HepG2 (cell line): Measurements from ENCODE around the gene TMEM130. TPM values are rescaled to one million over a fixed set of nuclear protein-coding genes. Genes with fewer than 3 reads are reported as not detected.

Experiments
- ATAC-seq: fragments of 200-7000 bp; cut with Tn5 transposase; 3 replicates; pipeline ENCODE4 v1.9.1; 2020; ENCODE audit warnings: mild to moderate bottlenecking, moderate library complexity
- BruUV-seq: library from RNA; stranded (reverse); fragments of 400-500 nt; replicated peaks from 2 replicates; lab custom pipeline; 2021; lab: Mats Ljungman, UMichigan
- CTCF ChIA-PET: fragments of 300-600 bp; formaldehyde crosslinking; extraction: SDS; loops from one replicate; lab custom pipeline; 2021; ENCODE audit warnings: low total read pairs, inconsistent platforms, low intra/inter-chr PET ratio; lab: Yijun Ruan, JAX
- POLR2A ChIA-PET: fragments of 350-600 bp; sonication (Branson Sonifier 250); formaldehyde crosslinking; loops from one replicate; lab custom pipeline; 2020; ENCODE audit warnings: antibody characterized with exemption, inconsistent platforms; lab: Yijun Ruan, JAX
- DNase-seq: peaks from one replicate; pipeline ENCODE4 v3.0.0-alpha.2; 2015; ENCODE audit warnings: low spot score
- FAIRE-seq: peaks from 3 replicates; lab custom pipeline; 2011; peaks lifted over from hg19 to GRCh38; lab: Jason Lieb, UNC
- H2AFZ ChIP-seq: one replicate; pipeline ENCODE4 v1.6.1; 2011; ENCODE audit warnings: low read length, inconsistent platforms
- H3K27ac ChIP-seq: fragments of 300-600 bp; 3 replicates; pipeline ENCODE4 v1.8.0; 2011; ENCODE audit warnings: mixed run types, mild to moderate bottlenecking, mixed read lengths, low read length, inconsistent platforms; ENCODE audit not compliant: insufficient read depth; ENCODE audit errors: extremely low read length
- H3K27me3 ChIP-seq, 2 experiments: fragments of 200-600 bp in 1 of 2; 2 replicates in 1 of 2; 3 replicates in 1 of 2; pipeline versions ENCODE4 v1.6.0 to v1.8.0; 2011; ENCODE audit warnings: low read length in 2 of 2, mild to moderate bottlenecking in 2 of 2, moderate library complexity in 2 of 2, inconsistent platforms in 1 of 2; ENCODE audit not compliant: insufficient read depth in 2 of 2, control insufficient read depth in 1 of 2
- H3K36me3 ChIP-seq, 2 experiments: fragments of 200-600 bp in 1 of 2; replicated peaks in 1 of 2; 2 replicates in 1 of 2; 3 replicates in 1 of 2; pipeline versions ENCODE4 v1.5.1 to v1.8.0; 2011; ENCODE audit warnings: low read length in 2 of 2, inconsistent platforms in 1 of 2; ENCODE audit not compliant: insufficient read depth in 2 of 2, control insufficient read depth in 1 of 2
- H3K4me1 ChIP-seq: 2 replicates; pipeline ENCODE4 v1.5.1; 2012; ENCODE audit warnings: low read length, inconsistent platforms; ENCODE audit not compliant: insufficient read depth
- H3K4me2 ChIP-seq: 2 replicates; pipeline ENCODE4 v1.6.0; 2011; ENCODE audit warnings: low read depth, low read length, inconsistent platforms
- H3K4me3 ChIP-seq, 3 experiments: fragments of 200-600 bp in 1 of 3; sonication (generic), shearing (Covaris generic) in 1 of 3; replicated peaks in 1 of 3; 2 replicates each; pipeline ENCODE4 v1.5.1; 2011 to 2016; ENCODE audit warnings: low read length in 3 of 3, inconsistent platforms in 2 of 3, low read depth in 2 of 3, mild to moderate bottlenecking in 2 of 3, control low read depth in 1 of 3, mixed read lengths in 1 of 3; ENCODE audit not compliant: insufficient read depth in 1 of 3
- H3K79me2 ChIP-seq: one replicate; pipeline ENCODE4 v1.6.1; 2011; ENCODE audit warnings: low read length, inconsistent platforms; ENCODE audit not compliant: insufficient read depth
- H3K9ac ChIP-seq: 2 replicates; pipeline ENCODE4 v1.6.0; 2011; ENCODE audit warnings: mild to moderate bottlenecking, low read depth, low read length, inconsistent platforms; ENCODE audit not compliant: insufficient read depth
- H3K9me3 ChIP-seq: 2 replicates; pipeline ENCODE4 v1.5.1; 2012; ENCODE audit warnings: mild to moderate bottlenecking, low read length
- H4K20me1 ChIP-seq: 2 replicates; pipeline ENCODE4 v1.6.0; 2011; ENCODE audit warnings: inconsistent platforms, mild to moderate bottlenecking, low read length, moderate library complexity; ENCODE audit not compliant: insufficient read depth
- FOXK2 ChIP-seq: fragments of 450-650 bp; IDR thresholded peaks from 2 replicates; pipeline ENCODE4 v1.6.1; 2016
- KAT8 ChIP-seq: IDR thresholded peaks from 2 replicates; pipeline ENCODE4 v1.6.1; 2016; ENCODE audit warnings: missing genetic modification reagents, missing compliant biosample characterization
- NR3C1 ChIP-seq: sonication (generic); formaldehyde crosslinking; IDR thresholded peaks from 2 replicates; pipeline ENCODE4 v1.4.0; 2020; ENCODE audit warnings: missing genetic modification reagents
- PLRG1 ChIP-seq: fragments of 450-650 bp; conservative IDR thresholded peaks from 2 replicates; pipeline ENCODE4 v1.6.1; 2016
- SKIL ChIP-seq: sonication (generic); formaldehyde crosslinking; IDR thresholded peaks from 2 replicates; pipeline ENCODE4 v1.8.0; 2022; ENCODE audit warnings: missing genetic modification reagents, mild to moderate bottlenecking, moderate library complexity, borderline replicate concordance
- ZBTB33 ChIP-seq: sonication (generic); formaldehyde crosslinking; IDR thresholded peaks from 2 replicates; pipeline ENCODE4 v1.4.0; 2020; ENCODE audit warnings: missing genetic modification reagents
- ZBTB7B ChIP-seq: sonication (generic); formaldehyde crosslinking; IDR thresholded peaks from 2 replicates; pipeline ENCODE4 v1.4.0; 2020; ENCODE audit warnings: missing genetic modification reagents
- ZMYM3 ChIP-seq: sonication (generic); formaldehyde crosslinking; IDR thresholded peaks from 2 replicates; pipeline ENCODE4 v1.5.1; 2020; ENCODE audit warnings: mild to moderate bottlenecking, missing genetic modification reagents
- ZNF101 ChIP-seq: sonication (generic); formaldehyde crosslinking; IDR thresholded peaks from 2 replicates; pipeline ENCODE4 v1.4.0; 2020; ENCODE audit warnings: mild to moderate bottlenecking, low read depth, missing genetic modification reagents, borderline replicate concordance
- ZNF207 ChIP-seq: fragments of 450-650 bp; IDR thresholded peaks from 2 replicates; pipeline ENCODE4 v1.6.1; 2016; ENCODE audit warnings: antibody characterized with exemption, borderline replicate concordance
- ZNF296 ChIP-seq: sonication (generic); formaldehyde crosslinking; conservative IDR thresholded peaks from 2 replicates; pipeline ENCODE4 v1.5.0; 2020; ENCODE audit warnings: mild to moderate bottlenecking, missing genetic modification reagents
- ZNF329 ChIP-seq: sonication (generic); formaldehyde crosslinking; IDR thresholded peaks from 2 replicates; pipeline ENCODE4 v1.9.0; 2021; ENCODE audit warnings: low read depth, mild to moderate bottlenecking, missing genetic modification reagents
- ZNF33B ChIP-seq: sonication (generic); formaldehyde crosslinking; IDR thresholded peaks from 2 replicates; pipeline ENCODE4 v1.5.1; 2020; ENCODE audit warnings: mild to moderate bottlenecking, missing genetic modification reagents
- ZNF451 ChIP-seq: sonication (generic); formaldehyde crosslinking; IDR thresholded peaks from 2 replicates; pipeline ENCODE4 v1.5.0; 2020; ENCODE audit warnings: mild to moderate bottlenecking, missing genetic modification reagents
- ZNF598 ChIP-seq: sonication (generic); formaldehyde crosslinking; IDR thresholded peaks from 2 replicates; pipeline ENCODE4 v1.5.1; 2020; ENCODE audit warnings: mild to moderate bottlenecking, missing genetic modification reagents, borderline replicate concordance
- ZNF607 ChIP-seq: sonication (generic); formaldehyde crosslinking; IDR thresholded peaks from 2 replicates; pipeline ENCODE4 v1.5.1; 2020; ENCODE audit warnings: missing genetic modification reagents, mild to moderate bottlenecking, borderline replicate concordance
- WGBS: methylation state at CpG from one replicate; pipeline ENCODE4 v1.1.6; 2017; ENCODE audit warnings: low lambda C conversion rate; 5-methylcytosine and 5-hydroxymethylcytosine counted together
- in situ Hi-C: cut with HindIII; loops from 2 replicates; pipeline ENCODE4 v1.10.0; 2017; ENCODE audit warnings: low pct_unique_long_range_greater_than_20kb; ENCODE audit not compliant: extremely low pct_ligation_motif_present
- intact Hi-C: fragments of 100-400 bp; cut with micrococcal nuclease; formaldehyde crosslinking; loops from one replicate; pipeline ENCODE4 v1.10.0; 2022; ENCODE audit not compliant: unreplicated experiment
- polyA plus RNA-seq, 8 experiments: library from polyadenylated mRNA; depleted of rRNA in 3 of 8; stranded (reverse) in 7 of 8; unstranded in 1 of 8; fragments of >200 nt; fragmentation: Illumina TruSeq in 4 of 8; extraction: Trizol in 4 of 8; gene quantifications; 2 replicates each; pipeline versions ENCODE4 v1.2.1 to v1.2.3, GENCODE V29; 2011 to 2016; ENCODE audit warnings: low read depth in 4 of 8, missing spikeins in 1 of 8, mixed read lengths in 1 of 8; ENCODE audit not compliant: insufficient read depth in 1 of 8
- total RNA-seq, 5 experiments: library from RNA; depleted of rRNA; stranded (reverse); fragments of >200 nt; fragmentation: Illumina TruSeq; extraction: Trizol; gene quantifications; 2 replicates each; pipeline ENCODE4 v1.2.3, GENCODE V29; 2016; ENCODE audit warnings: low read depth in 1 of 5

The TMEM130 gene
- total and polyA plus RNA-seq, 2 of the 13 experiments (the other 11 are each of a cell fraction or from before 2014, with no cell fraction given) = not detected

- TF ChIP-seq ZMYM3 (CRISPR knock-in tag) (no peak), ZNF329 (CRISPR knock-in tag) (no peak), ZNF607 (CRISPR knock-in tag) (no peak)
Measured at GRCh38 chr7:98807068-98808048, 62.5 kb downstream of the TMEM130 start (continued).

GRCh38 chr7:98805956-98806838 lies 63.6 kb downstream of the TMEM130 start:
- ChIA-PET POLR2A (no interaction called here), CTCF (no interaction called here)
- FAIRE-seq (no peak), ATAC-seq (no peak), DNase-seq (no peak)
- 18% methylated on average over 3 of the region's 3 CpGs for WGBS
- intact Hi-C loops (no loop called here), in situ Hi-C loops (no loop called here)
- Histone ChIP-seq H2AFZ (no peak overlapping the region), H3K9me3 (peaks cover 10% of the 10 kb centered on the region), H3K27ac (no peak overlapping the region), H3K4me3 (no peak overlapping the region), H3K4me1 (no peaks in the 10 kb centered on the region), H3K4me2 (no peak overlapping the region), H3K79me2 (no peaks in the 10 kb centered on the region), H3K9ac (no peak overlapping the region), H3K27me3 (peaks cover 0 to 6% of the 10 kb centered on the region in 2 experiments; a peak in 1 of 5 replicates), H3K36me3 (no peaks in the 10 kb centered on the region), H4K20me1 (no peaks in the 10 kb centered on the region)
- no peak for TF ChIP-seq ZNF598
- TF ChIP-seq FOXK2 = no peak
- no peak for TF ChIP-seq ZBTB7B
- no peak for TF ChIP-seq ZNF207
- TF ChIP-seq ZNF451 = no peak
- no peak for TF ChIP-seq ZNF607 (CRISPR knock-in tag)
- no peak for TF ChIP-seq ZNF296 (CRISPR knock-in tag)
- no peak for TF ChIP-seq SKIL (CRISPR knock-in tag)
- TF ChIP-seq ZBTB33 (CRISPR knock-in tag) = no peak
- TF ChIP-seq ZNF33B (CRISPR knock-in tag) = no peak
- no peak for TF ChIP-seq ZNF101
- TF ChIP-seq KAT8 (CRISPR knock-in tag) = no peak
- no peak for TF ChIP-seq PLRG1
- TF ChIP-seq NR3C1 (CRISPR knock-in tag) = no peak
- BruUV-seq = no TSS peak
